Loucy (cell line): ENCODE data around the gene GRAP.

Source experiments
- CTCF ChIP-seq: fragments of 200-600 bp; sonication (generic); conservative IDR thresholded peaks from 2 replicates; pipeline ENCODE4 v1.5.1; 2014; ENCODE audit warnings: mild to moderate bottlenecking, antibody characterized with exemption, low read length
- EZH2phosphoT487 ChIP-seq: fragments of 200-600 bp; IDR thresholded peaks from 2 replicates; pipeline ENCODE4 v1.6.1; 2018; ENCODE audit warnings: antibody characterized with exemption, mild to moderate bottlenecking, moderate library complexity, borderline replicate concordance

GRCh38 chr17:19011581-19011980, 35.2 kb downstream of the GRAP start:
- TF ChIP-seq CTCF (no peak), EZH2phosphoT487 (no peak)
